ENCODE results near the gene ZNF267. TPM values are rescaled to one million over a fixed set of nuclear protein-coding genes. Genes with fewer than 3 reads are reported as not detected.
"Not testable (repeated sequence)": the region's sequence is repeated elsewhere in the genome, so short reads cannot be mapped to it uniquely, and the experiment has no call there.

The ZNF267 gene
- total RNA-seq, 1 donor = 13.6 TPM

DNA sequence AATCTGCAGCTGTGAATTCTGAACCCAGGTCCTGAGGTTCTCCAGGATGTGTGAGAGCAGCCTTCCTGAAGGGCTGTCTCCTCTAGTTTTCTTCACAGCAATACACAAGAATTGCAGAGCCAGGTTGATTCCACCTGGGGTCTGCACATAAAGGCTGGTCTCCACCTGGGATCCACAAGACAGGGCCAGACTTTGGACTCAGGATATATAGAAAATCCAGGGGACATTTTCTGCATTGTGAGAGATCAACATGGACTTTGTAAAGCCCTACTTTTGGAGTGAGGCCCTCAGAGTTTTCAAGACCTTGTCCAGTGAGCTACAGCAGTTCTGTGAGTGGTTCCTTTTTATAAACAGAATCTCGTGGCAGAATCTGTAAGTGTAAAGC lies 6.3 kb downstream of the ZNF267 start:
- TF ChIP-seq, protein P1, sequence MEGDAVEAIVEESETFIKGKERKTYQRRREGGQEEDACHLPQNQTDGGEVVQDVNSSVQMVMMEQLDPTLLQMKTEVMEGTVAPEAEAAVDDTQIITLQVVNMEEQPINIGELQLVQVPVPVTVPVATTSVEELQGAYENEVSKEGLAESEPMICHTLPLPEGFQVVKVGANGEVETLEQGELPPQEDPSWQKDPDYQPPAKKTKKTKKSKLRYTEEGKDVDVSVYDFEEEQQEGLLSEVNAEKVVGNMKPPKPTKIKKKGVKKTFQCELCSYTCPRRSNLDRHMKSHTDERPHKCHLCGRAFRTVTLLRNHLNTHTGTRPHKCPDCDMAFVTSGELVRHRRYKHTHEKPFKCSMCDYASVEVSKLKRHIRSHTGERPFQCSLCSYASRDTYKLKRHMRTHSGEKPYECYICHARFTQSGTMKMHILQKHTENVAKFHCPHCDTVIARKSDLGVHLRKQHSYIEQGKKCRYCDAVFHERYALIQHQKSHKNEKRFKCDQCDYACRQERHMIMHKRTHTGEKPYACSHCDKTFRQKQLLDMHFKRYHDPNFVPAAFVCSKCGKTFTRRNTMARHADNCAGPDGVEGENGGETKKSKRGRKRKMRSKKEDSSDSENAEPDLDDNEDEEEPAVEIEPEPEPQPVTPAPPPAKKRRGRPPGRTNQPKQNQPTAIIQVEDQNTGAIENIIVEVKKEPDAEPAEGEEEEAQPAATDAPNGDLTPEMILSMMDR (IDR thresholded peaks at IDR 0.05; ENCODE audit: insufficient read depth, low read length) = no peak
- no peak for DNase-seq (ENCODE audit: low read depth)
- no peak overlapping the region for H3K4me3 ChIP-seq (ENCODE audit: low read depth, low read length)

- H3K4me3 ChIP-seq (ENCODE audit: low read depth, low read length) = no peak overlapping the region
- TF ChIP-seq, protein P1 (IDR thresholded peaks at IDR 0.05; ENCODE audit: insufficient read depth, low read length) = no peak
- peak; percentile 63 for DNase-seq (ENCODE audit: low read depth)
Observed at GRCh38 chr16:31880322-31880979, 6.8 kb downstream of the ZNF267 start.

GRCh38 chr16:31886227-31886626 lies 12.6 kb downstream of the ZNF267 start:
- DNase-seq (ENCODE audit: low read depth) = no peak
- TF ChIP-seq, protein P1 (IDR thresholded peaks at IDR 0.05; ENCODE audit: insufficient read depth, low read length) = no peak
- no peak overlapping the region for H3K4me3 ChIP-seq (ENCODE audit: low read depth, low read length)

DNA sequence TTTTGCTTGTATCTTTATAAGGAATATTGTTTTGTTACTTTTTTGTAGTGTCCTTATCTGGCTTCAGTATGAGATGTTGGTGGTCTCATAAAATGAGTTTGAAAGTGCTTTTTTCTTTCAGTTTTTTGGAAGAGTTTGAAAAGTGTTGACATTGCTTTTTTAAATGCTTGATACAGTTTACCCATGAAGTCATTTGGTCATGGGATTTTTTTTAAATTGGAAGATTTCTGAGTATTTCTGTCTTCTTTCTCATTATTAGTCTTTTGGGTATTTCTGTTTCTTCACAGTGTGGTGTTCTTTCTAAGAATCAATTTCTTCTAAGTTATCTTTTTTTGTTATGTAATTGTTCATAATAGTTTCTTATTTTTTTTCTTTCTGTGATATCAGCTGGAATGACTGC lies 15.1 kb downstream of the ZNF267 start:
- TF ChIP-seq, protein P1 (IDR thresholded peaks at IDR 0.05; ENCODE audit: insufficient read depth, low read length) = no peak

DNA sequence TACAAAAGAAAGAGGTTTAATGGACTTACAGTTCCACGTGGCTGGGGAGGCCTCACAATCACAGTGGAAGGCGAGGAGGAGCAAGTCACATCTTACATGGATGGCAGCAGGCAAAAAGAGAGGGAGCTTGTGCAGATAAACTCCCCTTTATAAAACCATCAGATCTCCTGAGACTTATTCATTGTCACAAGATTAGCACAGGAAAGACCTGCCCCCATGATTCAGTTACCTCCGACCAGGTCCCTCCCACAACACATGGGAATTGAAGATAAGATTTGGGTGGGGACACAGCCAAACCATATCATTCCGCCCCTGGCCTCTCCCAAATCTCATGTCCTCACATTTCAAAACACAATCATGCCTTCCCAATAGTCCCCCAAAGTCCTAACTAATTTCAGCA lies 18.5 kb downstream of the ZNF267 start:
- DNase-seq (ENCODE audit: low read depth); H3K4me3 ChIP-seq (ENCODE audit: low read depth, low read length): not testable (repeated sequence)

More for the DNA sequence above, 15.1 kb downstream of the ZNF267 start:
- no peak for DNase-seq (ENCODE audit: low read depth)
- H3K4me3 ChIP-seq (ENCODE audit: low read depth, low read length) = no peak overlapping the region

DNA sequence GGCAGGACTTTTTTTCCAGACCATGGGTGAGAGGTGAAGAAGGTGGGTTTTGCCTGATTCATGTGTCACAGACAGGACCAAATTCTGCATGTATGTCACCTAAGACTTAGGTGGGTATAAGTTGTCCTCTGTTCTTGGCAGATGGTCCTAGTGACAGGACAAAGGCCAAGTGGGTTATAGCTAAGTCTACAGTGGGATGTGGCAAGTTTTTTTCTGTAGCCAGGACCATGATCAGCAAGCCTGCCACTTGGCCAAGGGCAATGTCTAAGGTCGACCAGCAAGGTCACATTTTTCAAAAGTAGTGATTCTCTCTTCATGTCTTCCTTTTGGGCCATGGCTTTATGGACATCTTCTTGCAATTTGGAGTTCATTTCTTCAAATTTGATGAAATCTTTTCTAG lies 20.2 kb downstream of the ZNF267 start:
- TF ChIP-seq, protein P1 (IDR thresholded peaks at IDR 0.05; ENCODE audit: insufficient read depth, low read length) = no peak
- no peak for DNase-seq (ENCODE audit: low read depth)
- H3K4me3 ChIP-seq (ENCODE audit: low read depth, low read length) = no peak overlapping the region

DNA sequence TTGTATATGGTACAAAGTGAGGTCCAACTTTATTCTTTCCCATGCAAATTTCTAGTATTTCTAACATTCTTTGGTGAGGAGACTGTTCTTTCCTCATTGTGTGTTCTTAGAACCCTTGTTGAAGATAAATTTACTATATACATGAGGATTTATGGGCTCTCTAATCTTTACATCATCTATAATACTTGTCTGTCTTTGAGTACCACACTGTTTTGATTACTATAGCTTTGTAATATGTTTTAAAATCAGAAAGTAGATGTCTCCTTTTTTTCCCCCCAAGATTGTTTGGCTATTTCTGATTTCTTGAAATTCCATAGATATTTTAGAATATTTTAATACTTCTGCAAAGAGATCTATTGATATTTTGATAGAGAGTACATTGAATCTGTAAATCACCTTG lies 23.7 kb downstream of the ZNF267 start:
- no peak overlapping the region for H3K4me3 ChIP-seq (ENCODE audit: low read depth, low read length)
- DNase-seq (ENCODE audit: low read depth) = no peak
- TF ChIP-seq, protein P1 (IDR thresholded peaks at IDR 0.05; ENCODE audit: insufficient read depth, low read length) = no peak
